Inflammatory macrophage treated with lipopolysaccharide for 1 hour (primary cell): Measurements from ENCODE around the gene ALOXE3.

ENCODE experiments used
- DNase-seq, 2 donors: peaks; one replicate each; pipeline ENCODE4 v3.0.0-alpha.2; 2020 to 2022

Gene ALOXE3

DNA sequence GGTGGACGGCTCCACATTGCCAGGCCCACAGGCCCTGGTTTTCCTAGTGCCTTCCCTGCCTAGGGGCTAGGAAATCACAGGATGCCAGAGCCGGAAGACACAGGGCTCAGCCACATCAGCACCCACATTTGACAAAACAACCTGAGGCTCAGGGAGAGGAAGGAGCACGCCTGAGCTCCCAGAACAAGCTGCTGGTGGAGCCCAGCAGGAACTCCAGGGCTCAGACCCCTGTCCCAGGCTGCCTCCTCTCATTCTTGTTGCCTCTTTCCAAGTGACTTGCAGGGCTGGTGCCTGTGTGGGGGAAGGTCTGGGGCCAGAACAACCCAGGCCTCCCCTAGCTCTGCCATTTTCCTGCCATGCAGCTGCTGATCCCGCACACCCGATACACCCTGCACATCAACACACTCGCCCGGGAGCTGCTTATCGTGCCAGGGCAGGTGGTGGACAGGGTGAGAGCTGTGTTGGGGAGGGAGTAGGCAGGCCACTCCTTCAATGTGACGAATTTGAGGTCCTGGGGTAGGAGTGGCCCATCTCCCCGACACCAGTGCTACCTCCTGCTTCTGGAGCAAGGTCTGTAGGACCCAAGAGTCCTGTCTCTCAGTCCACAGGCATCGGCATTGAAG, 71.9 kb downstream of the ALOXE3 start:
- no peak for DNase-seq
